H1 (cell line): ENCODE data around the gene SLC16A2. TPM values are rescaled to one million over a fixed set of nuclear protein-coding genes. Genes with fewer than 3 reads are reported as not detected.

Experiments
- CTCF ChIA-PET: fragments of 300-600 bp; sonication (Branson Sonifier 250); formaldehyde crosslinking; loops from one replicate; lab custom pipeline; 2021; ENCODE audit not compliant: partially characterized antibody; lab: Charles Lee
- POLR2A ChIA-PET: fragments of 300-600 bp; sonication (Branson Sonifier 250); formaldehyde crosslinking; loops from one replicate; lab custom pipeline; 2021; ENCODE audit warnings: inconsistent platforms; ENCODE audit not compliant: partially characterized antibody; lab: Charles Lee
- DNase-seq, 2 experiments: peaks; one replicate each; pipeline versions ENCODE4 v3.0.0 to v3.0.0-alpha.2; 2010 to 2022; ENCODE audit warnings: low spot score in 2 of 2, low read depth in 1 of 2, mixed read lengths in 1 of 2
- FAIRE-seq: peaks from 2 replicates; lab custom pipeline; 2011; peaks lifted over from hg19 to GRCh38; lab: Jason Lieb, UNC
- H2AFZ ChIP-seq: 2 replicates; pipeline ENCODE4 v1.8.1; 2012; ENCODE audit warnings: low read length, inconsistent platforms
- H2AK5ac ChIP-seq: 2 replicates; pipeline ENCODE4 v1.6.1; 2013; ENCODE audit warnings: low read depth, low read length
- H2BK120ac ChIP-seq: replicated peaks from 2 replicates; pipeline ENCODE3; 2013; ENCODE audit warnings: low read depth, low read length, inconsistent platforms
- H2BK12ac ChIP-seq: 2 replicates; pipeline ENCODE4 v1.6.1; 2013; ENCODE audit warnings: low read depth, low read length
- H2BK15ac ChIP-seq: 2 replicates; pipeline ENCODE4 v1.6.1; 2013; ENCODE audit warnings: low read length
- H2BK20ac ChIP-seq: 2 replicates; pipeline ENCODE4 v1.6.1; 2013; ENCODE audit warnings: low read length
- H2BK5ac ChIP-seq: 2 replicates; pipeline ENCODE4 v1.6.1; 2013; ENCODE audit warnings: low read depth, low read length
- H3K14ac ChIP-seq: 2 replicates; pipeline ENCODE4 v1.6.1; 2013; ENCODE audit warnings: inconsistent platforms; ENCODE audit not compliant: insufficient read length
- H3K18ac ChIP-seq: 2 replicates; pipeline ENCODE4 v1.6.1; 2013; ENCODE audit warnings: low read length; ENCODE audit errors: extremely low read depth
- H3K23ac ChIP-seq: 2 replicates; pipeline ENCODE4 v1.6.1; 2013; ENCODE audit warnings: inconsistent platforms; ENCODE audit not compliant: insufficient read length
- H3K23me2 ChIP-seq: 2 replicates; pipeline ENCODE4 v1.6.1; 2013; ENCODE audit warnings: low read depth, low read length
- H3K27ac ChIP-seq: 2 replicates; pipeline ENCODE4 v1.6.1; 2011; ENCODE audit warnings: low read depth, low read length, inconsistent platforms
- H3K27me3 ChIP-seq, 4 experiments: replicated peaks in 1 of 4; 1 replicate in 1 of 4; 2 replicates in 3 of 4; pipeline versions ENCODE4 v1.6.1 to v1.8.1; 2011 to 2013; ENCODE audit warnings: low read length in 3 of 4, mild to moderate bottlenecking in 3 of 4, inconsistent platforms in 2 of 4, mixed read lengths in 2 of 4, moderate library complexity in 1 of 4; ENCODE audit not compliant: control insufficient read depth in 3 of 4, insufficient read depth in 3 of 4; ENCODE audit errors: extremely low read depth in 1 of 4
- H3K36me3 ChIP-seq, 4 experiments: 2 replicates each; pipeline versions ENCODE4 v1.6.1 to v1.8.1; 2011 to 2013; ENCODE audit warnings: mild to moderate bottlenecking in 4 of 4, low read length in 3 of 4, moderate library complexity in 2 of 4, control low read depth in 1 of 4, inconsistent platforms in 1 of 4; ENCODE audit not compliant: insufficient read depth in 4 of 4, control insufficient read depth in 2 of 4
- H3K4ac ChIP-seq: replicated peaks from 2 replicates; pipeline ENCODE3; 2013; ENCODE audit warnings: low read length, low read depth, mixed read lengths, inconsistent platforms; ENCODE audit not compliant: insufficient read length
- H3K4me1 ChIP-seq, 4 experiments: replicated peaks in 1 of 4; 1 replicate in 1 of 4; 2 replicates in 3 of 4; pipeline versions ENCODE4 v1.6.1 to v1.8.1; 2011 to 2013; ENCODE audit warnings: low read length in 3 of 4, inconsistent platforms in 2 of 4, mixed read lengths in 1 of 4; ENCODE audit not compliant: insufficient read depth in 4 of 4, control insufficient read depth in 3 of 4
- H3K4me2 ChIP-seq, 2 experiments: 2 replicates each; pipeline versions ENCODE4 v1.6.1 to v1.8.1; 2011 to 2013; ENCODE audit warnings: low read depth in 2 of 2, low read length in 2 of 2, control low read depth in 1 of 2, inconsistent platforms in 1 of 2, mild to moderate bottlenecking in 1 of 2; ENCODE audit not compliant: insufficient read depth in 1 of 2
- H3K4me3 ChIP-seq, 4 experiments: fragments of 200-600, 300-600 bp in 1 of 4; sonication (generic), shearing (Covaris generic), sonication (Bioruptor Twin) in 1 of 4; 2 replicates each; pipeline versions ENCODE4 v1.5.1 to v1.8.1; 2011 to 2016; ENCODE audit warnings: low read length in 4 of 4, low read depth in 3 of 4, control low read depth in 2 of 4, inconsistent platforms in 2 of 4, mild to moderate bottlenecking in 2 of 4, mixed read lengths in 1 of 4, moderate library complexity in 1 of 4; ENCODE audit not compliant: insufficient read depth in 2 of 4; ENCODE audit errors: extremely low read depth in 1 of 4
- H3K56ac ChIP-seq: replicated peaks from 2 replicates; pipeline ENCODE3; 2013; ENCODE audit warnings: low read depth, mild to moderate bottlenecking, mixed read lengths, low read length, inconsistent platforms; ENCODE audit not compliant: insufficient read length
- H3K79me1 ChIP-seq: 2 replicates; pipeline ENCODE4 v1.6.1; 2013; ENCODE audit warnings: low read depth, low read length, control low read depth
- H3K79me2 ChIP-seq, 2 experiments: 2 replicates each; pipeline versions ENCODE4 v1.6.1 to v1.8.1; 2012 to 2013; ENCODE audit warnings: low read length in 2 of 2, mild to moderate bottlenecking in 2 of 2, inconsistent platforms in 1 of 2; ENCODE audit not compliant: insufficient read depth in 2 of 2, control insufficient read depth in 1 of 2
- H3K9ac ChIP-seq, 4 experiments: replicated peaks in 1 of 4; 1 replicate in 1 of 4; 2 replicates in 3 of 4; pipeline versions ENCODE4 v1.6.1 to v1.8.1; 2011 to 2013; ENCODE audit warnings: low read depth in 3 of 4, low read length in 3 of 4, control low read depth in 2 of 4, mild to moderate bottlenecking in 2 of 4, moderate library complexity in 2 of 4, inconsistent platforms in 1 of 4; ENCODE audit errors: extremely low read depth in 1 of 4
- H3K9me3 ChIP-seq, 2 experiments: 2 replicates each; pipeline versions ENCODE4 v1.6.1 to v1.8.1; 2012 to 2013; ENCODE audit warnings: mild to moderate bottlenecking in 2 of 2, moderate library complexity in 2 of 2, control low read depth in 1 of 2, inconsistent platforms in 1 of 2, low read depth in 1 of 2, low read length in 1 of 2, mixed read lengths in 1 of 2; ENCODE audit not compliant: insufficient read depth in 2 of 2
- H4K20me1 ChIP-seq, 2 experiments: replicated peaks in 1 of 2; 2 replicates each; pipeline versions ENCODE3 to v1.8.1; 2011 to 2013; ENCODE audit warnings: inconsistent platforms in 2 of 2, low read length in 2 of 2, mild to moderate bottlenecking in 1 of 2; ENCODE audit not compliant: insufficient read depth in 2 of 2, control insufficient read depth in 1 of 2
- H4K5ac ChIP-seq: 2 replicates; pipeline ENCODE4 v1.6.1; 2013; ENCODE audit warnings: low read length, low read depth, mixed read lengths, inconsistent platforms; ENCODE audit not compliant: insufficient read length
- H4K8ac ChIP-seq: 2 replicates; pipeline ENCODE4 v1.8.0; 2013; ENCODE audit warnings: mild to moderate bottlenecking, moderate library complexity, low read length, inconsistent platforms; ENCODE audit not compliant: insufficient read depth; ENCODE audit errors: extremely low read depth
- H4K91ac ChIP-seq: replicated peaks from 2 replicates; pipeline ENCODE3; 2013; ENCODE audit warnings: low read length, mixed read lengths, inconsistent platforms; ENCODE audit not compliant: insufficient read length
- ASH2L ChIP-seq: fragments of 200-600, 300-600 bp; sonication (generic); IDR thresholded peaks from one replicate; pipeline ENCODE4 v1.7.1; 2017; ENCODE audit warnings: low read length
- BACH1 ChIP-seq: IDR thresholded peaks from 2 replicates; pipeline ENCODE4 v1.6.1; 2012; ENCODE audit warnings: low read length, improper control_type of control experiment
- BCL11A ChIP-seq, 2 experiments: IDR thresholded peaks; one replicate each; pipeline ENCODE4 v1.6.1; 2011; ENCODE audit warnings: low read depth in 2 of 2, low read length in 2 of 2, mild to moderate bottlenecking in 2 of 2
- CHD1 ChIP-seq: IDR thresholded peaks from 2 replicates; pipeline ENCODE4 v1.6.1; 2012; ENCODE audit warnings: low read depth, low read length, improper control_type of control experiment
- E2F6 ChIP-seq: IDR thresholded peaks from 2 replicates; pipeline ENCODE4 v1.6.1; 2012; ENCODE audit warnings: inconsistent platforms
- FOSL1 ChIP-seq: IDR thresholded peaks from 2 replicates; pipeline ENCODE4 v1.6.1; 2011; ENCODE audit warnings: mild to moderate bottlenecking, low read depth, low read length, moderate library complexity; ENCODE audit not compliant: insufficient read depth
- MAFK ChIP-seq: IDR thresholded peaks from 2 replicates; pipeline ENCODE4 v1.6.1; 2012; ENCODE audit warnings: low read depth, mild to moderate bottlenecking, improper control_type of control experiment, low read length
- POLR2A ChIP-seq, 2 experiments: IDR thresholded peaks; 1 replicate in 1 of 2; 2 replicates in 1 of 2; pipeline ENCODE4 v1.6.1; 2011; ENCODE audit warnings: low read depth in 2 of 2, low read length in 2 of 2, mild to moderate bottlenecking in 2 of 2; ENCODE audit errors: control extremely low read depth in 1 of 2
- RBBP5 ChIP-seq: IDR thresholded peaks from 2 replicates; pipeline ENCODE4 v1.7.1; 2012; ENCODE audit warnings: low read depth, mild to moderate bottlenecking, inconsistent platforms, low read length, moderate library complexity, borderline replicate concordance
- RFX5 ChIP-seq: IDR thresholded peaks from 2 replicates; pipeline ENCODE4 v1.6.1; 2011; ENCODE audit warnings: low read depth, low read length, improper control_type of control experiment, borderline replicate concordance
- RXRA ChIP-seq: IDR thresholded peaks from 2 replicates; pipeline ENCODE4 v1.6.1; 2011; ENCODE audit warnings: low read depth, mild to moderate bottlenecking, low read length, moderate library complexity; ENCODE audit not compliant: insufficient read depth
- SP1 ChIP-seq: IDR thresholded peaks from 2 replicates; pipeline ENCODE4 v1.6.1; 2011; ENCODE audit warnings: low read depth, low read length
- TEAD4 ChIP-seq: IDR thresholded peaks from 2 replicates; pipeline ENCODE4 v1.6.1; 2012; ENCODE audit warnings: low read depth, low read length, inconsistent platforms, mixed read lengths
- YY1 ChIP-seq: IDR thresholded peaks from 2 replicates; pipeline ENCODE4 v1.6.1; 2011; ENCODE audit warnings: low read depth, mild to moderate bottlenecking, low read length
- WGBS, 2 experiments: shearing (Covaris generic) in 1 of 2; methylation state at CpG; one replicate each; pipeline versions ENCODE4 v1.1.6 to v1.1.7; 2013 to 2015; ENCODE audit warnings: low lambda C conversion rate in 2 of 2, mixed read lengths in 2 of 2, inconsistent platforms in 1 of 2, low coverage in 1 of 2, missing lambda C conversion rate in 1 of 2; ENCODE audit not compliant: insufficient replicate concordance in 2 of 2, insufficient coverage in 1 of 2, insufficient read length in 1 of 2; ENCODE audit errors: extremely low coverage in 1 of 2, missing lambda C conversion rate in 1 of 2; 5-methylcytosine and 5-hydroxymethylcytosine counted together
- polyA plus RNA-seq, 7 experiments: library from polyadenylated mRNA; depleted of rRNA in 3 of 7; stranded (reverse) in 5 of 7; unstranded in 2 of 7; fragments of >200 nt in 5 of 7; fragments of 200-250 nt in 2 of 7; gene quantifications; 1 replicate in 5 of 7; 2 replicates in 1 of 7; 4 replicates in 1 of 7; pipeline versions ENCODE4 v1.2.1 to v1.2.3, GENCODE V29; 2011 to 2013; ENCODE audit warnings: missing spikeins in 2 of 7, mixed read lengths in 2 of 7
- total RNA-seq: library from RNA; stranded (reverse); fragmentation: NEBNext Ultra II Directional; extraction: Animal tissue kit (Norgen Biotek cat#: 25700); gene quantifications from 2 replicates; pipeline ENCODE4 v1.2.1, GENCODE V29; 2021
- TF ChIP-seq, protein P1 (sequence below): IDR thresholded peaks from 2 replicates; pipeline ENCODE4 v1.6.1; 2012; ENCODE audit warnings: inconsistent platforms

SLC16A2 gene
- total and polyA plus RNA-seq, 2 of the 8 experiments (the other 6 are each of a cell fraction or from before 2014, with no cell fraction given): 24.4 to 32.2 TPM

GRCh38 chrX:74449937-74450330 lies 28.6 kb downstream of the SLC16A2 start:
- no peak overlapping the region for H4K5ac ChIP-seq
- H2BK15ac ChIP-seq: no peak overlapping the region
- no peak overlapping the region for H3K56ac ChIP-seq
- H2AFZ ChIP-seq: no peak overlapping the region
- no peak overlapping the region for H3K4ac ChIP-seq
- no peak for DNase-seq
- H3K4me3 ChIP-seq: no peak overlapping the region
- no peaks in the 10 kb centered on the region for H3K79me1 ChIP-seq
- no peak overlapping the region for H3K23ac ChIP-seq
- H4K91ac ChIP-seq: no peak overlapping the region
- H3K27ac ChIP-seq: no peak overlapping the region
- no peak overlapping the region for H3K14ac ChIP-seq
- no peak overlapping the region for H2BK120ac ChIP-seq
- H2BK20ac ChIP-seq: no peak overlapping the region
- no peaks in the 10 kb centered on the region for H3K23me2 ChIP-seq
- no peaks in the 10 kb centered on the region for H3K79me2 ChIP-seq
- no peak overlapping the region for H3K9ac ChIP-seq
- H2AK5ac ChIP-seq: no peak overlapping the region
- H3K4me1 ChIP-seq: no peaks in the 10 kb centered on the region
- no peak overlapping the region for H2BK5ac ChIP-seq
- FAIRE-seq: no peak
- ChIA-PET CTCF (interaction anchor here (2.3 kb wide), 1 partner anchor 43 kb away, joined by 6 read pairs; no protein-coding TSS in a partner anchor), POLR2A (no interaction called here)
- no peak overlapping the region for H3K4me2 ChIP-seq
- no peak overlapping the region for H3K18ac ChIP-seq
- no peaks in the 10 kb centered on the region for H3K36me3 ChIP-seq
- H4K8ac ChIP-seq: no peak overlapping the region
- H3K27me3 ChIP-seq: no peaks in the 10 kb centered on the region
- no peak overlapping the region for H2BK12ac ChIP-seq
- 78% methylated on average over 3 of the region's 3 CpGs; no CpG with 5 or more reads in 1 of the 2 experiments for WGBS, 2 experiments
- H3K9me3 ChIP-seq: no peaks in the 10 kb centered on the region
- no peaks in the 10 kb centered on the region for H4K20me1 ChIP-seq
- TF ChIP-seq RXRA (no peak), BACH1 (no peak), RBBP5 (no peak), TEAD4 (no peak), E2F6 (no peak), SP1 (no peak), FOSL1 (no peak), YY1 (no peak), RFX5 (no peak), BCL11A (IDR thresholded peaks at IDR 0.05; ENCODE audit: low read depth in 2 of 2, low read length in 2 of 2) (no peak), CHD1 (no peak), MAFK (no peak), POLR2A (IDR thresholded peaks at IDR 0.05; ENCODE audit: control extremely low read depth in 1 of 2, low read depth in 2 of 2, low read length in 2 of 2) (no peak), ASH2L (no peak)
- TF ChIP-seq, protein P1, sequence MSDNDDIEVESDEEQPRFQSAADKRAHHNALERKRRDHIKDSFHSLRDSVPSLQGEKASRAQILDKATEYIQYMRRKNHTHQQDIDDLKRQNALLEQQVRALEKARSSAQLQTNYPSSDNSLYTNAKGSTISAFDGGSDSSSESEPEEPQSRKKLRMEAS: no peak
